HTERT RPE-1 (cell line): ENCODE results near the gene TMEM62.
"Not testable (repeated sequence)": the region's sequence is repeated elsewhere in the genome, so short reads cannot be mapped to it uniquely, and the experiment has no call there.

Experiments
- in situ Hi-C: fragments of 300-500 bp; cut with MboI; formaldehyde crosslinking; loops from 4 replicates; pipeline ENCODE4 v1.14.3; 2020; ENCODE audit warnings: low sequenced_read_pairs

Gene TMEM62

DNA sequence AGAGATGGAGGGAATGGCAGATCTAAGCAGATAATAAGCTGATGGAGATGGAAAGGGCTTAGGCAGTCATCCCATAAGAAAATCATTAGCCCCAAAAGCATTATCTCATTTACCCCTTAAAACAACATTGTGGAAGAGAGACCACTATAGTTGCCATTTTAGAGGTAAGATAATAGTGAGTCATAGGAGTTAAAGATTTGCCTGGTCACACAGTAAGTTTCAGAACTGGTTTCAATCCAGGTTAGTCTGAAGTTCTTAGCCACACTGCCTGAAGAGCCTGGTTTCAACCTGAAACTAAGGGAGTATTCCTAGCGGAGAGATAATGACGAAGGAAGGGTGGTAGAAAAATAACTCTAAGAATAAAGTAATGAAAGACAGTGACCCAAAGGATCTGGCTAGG is 14.6 kb upstream of the TMEM62 start:
- in situ Hi-C loops, result no loop called here

DNA sequence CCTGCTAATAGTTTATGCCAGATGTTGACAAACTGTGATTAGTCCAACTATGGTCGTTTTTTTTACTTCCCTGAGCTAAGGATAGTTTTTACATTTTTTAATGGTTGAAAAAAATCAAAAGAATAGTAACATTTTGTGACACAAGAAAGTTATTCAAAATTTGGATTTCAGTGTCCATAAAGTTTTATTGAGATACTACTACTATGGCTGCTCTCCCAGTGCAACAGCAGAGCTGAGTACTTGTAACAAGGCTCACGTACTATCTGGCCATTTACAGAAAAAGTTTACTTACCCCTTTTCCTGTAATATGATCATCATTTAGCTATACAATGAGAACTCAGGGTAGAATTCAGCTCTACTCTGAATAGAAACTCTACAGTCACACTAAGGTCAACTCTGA is 11.5 kb upstream of the TMEM62 start:
- in situ Hi-C loops, result no loop called here

DNA sequence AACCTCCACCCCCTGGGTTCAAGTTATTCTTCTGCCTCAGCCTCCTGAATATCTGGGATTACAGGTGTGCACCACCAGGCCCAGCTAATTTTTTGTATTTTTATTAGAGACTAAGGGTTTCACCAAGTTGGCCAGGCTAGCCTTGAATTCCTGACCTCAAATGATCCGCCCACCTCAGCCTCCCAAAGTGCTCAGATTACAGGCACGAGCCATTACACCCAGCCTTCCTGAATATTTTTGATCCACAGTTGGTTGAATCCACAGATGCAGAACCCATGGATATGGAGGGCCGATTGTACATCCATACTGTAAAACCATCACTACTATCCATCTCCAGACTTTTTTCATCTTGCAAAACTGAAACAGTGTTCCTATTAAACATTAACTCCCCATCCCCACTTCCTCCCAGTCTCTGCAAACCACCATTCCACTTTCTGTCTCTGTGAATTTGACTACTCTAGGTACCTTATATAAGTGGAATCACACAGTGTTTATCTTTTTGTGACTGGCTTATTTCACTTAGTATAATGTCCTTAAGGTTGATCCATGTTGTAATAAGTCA is 8.2 kb upstream of the TMEM62 start:
- in situ Hi-C loops, result no loop called here

DNA sequence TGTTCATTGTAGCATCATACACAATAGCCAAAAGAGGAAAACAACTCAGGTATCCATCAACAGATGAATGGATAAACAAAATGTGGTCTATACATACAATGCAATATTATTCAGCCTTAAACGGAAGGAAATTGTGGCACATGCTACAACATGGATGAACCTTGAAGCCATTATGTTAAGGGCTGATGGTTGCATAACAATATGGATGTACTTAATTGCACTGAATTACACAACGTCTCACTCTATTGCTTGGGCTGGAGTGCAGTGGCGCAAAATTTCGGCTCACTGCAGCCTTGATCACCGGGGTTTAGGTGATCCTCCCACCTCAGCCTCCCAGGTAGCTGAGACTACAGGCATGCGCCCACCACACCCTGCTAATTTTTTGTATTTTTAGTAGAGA is 7.0 kb upstream of the TMEM62 start:
- in situ Hi-C loops, result no loop called here

DNA sequence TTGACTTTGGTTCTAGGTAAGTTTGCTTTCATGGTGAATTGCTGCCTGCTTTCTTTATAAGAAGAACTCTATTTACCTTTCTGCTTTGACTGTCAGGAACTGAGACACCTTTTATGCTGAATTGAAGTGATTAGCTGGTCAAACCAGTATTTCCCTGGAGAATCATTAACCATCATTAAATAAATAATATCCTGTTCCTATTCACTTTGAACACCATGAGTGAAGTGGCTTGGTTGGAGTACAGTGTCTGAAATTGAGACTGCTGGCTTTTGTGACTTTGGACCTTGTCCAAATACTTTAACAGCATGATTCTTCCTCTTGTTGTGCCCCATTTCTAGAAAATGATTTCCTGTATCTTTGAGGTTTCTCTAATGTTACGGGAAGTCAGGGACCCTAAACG is 5.6 kb upstream of the TMEM62 start:
- in situ Hi-C loops, result no loop called here

DNA sequence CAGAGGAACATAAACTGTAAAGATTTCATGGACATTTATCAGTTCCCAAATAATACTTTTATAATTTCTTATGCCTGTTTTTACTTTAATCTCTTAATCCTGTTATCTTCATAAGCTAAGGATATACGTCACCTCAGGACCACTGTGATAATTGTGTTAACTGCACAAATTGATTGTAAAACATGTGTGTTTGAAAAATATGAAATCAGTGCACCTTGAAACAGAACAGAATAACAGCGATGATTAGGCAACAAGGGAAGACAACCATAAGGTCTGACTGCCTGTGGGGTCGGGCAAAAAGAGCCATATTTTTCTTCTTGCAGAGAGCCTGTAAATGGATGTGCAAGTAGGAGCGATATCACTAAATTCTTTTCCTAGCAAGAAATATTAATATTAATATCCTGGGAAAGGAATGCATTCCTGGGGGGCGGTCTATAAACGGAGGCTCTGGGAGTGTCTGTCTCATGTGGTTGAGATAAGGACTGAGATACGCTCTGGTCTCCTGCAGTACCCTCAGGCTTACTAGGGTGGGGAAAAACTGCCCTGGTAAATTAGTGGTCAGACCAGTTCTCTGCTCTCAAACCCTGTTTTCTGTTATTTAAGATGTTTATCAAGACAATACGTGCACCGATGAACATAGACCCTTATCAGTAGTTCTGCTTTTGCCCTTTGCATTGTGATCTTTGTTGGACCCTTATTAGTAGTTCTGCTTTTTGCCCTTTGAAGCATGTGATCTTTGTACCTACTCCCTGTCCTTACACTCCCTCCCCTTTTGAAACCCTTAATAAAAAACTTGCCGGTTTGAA is 5.0 kb upstream of the TMEM62 start:
- in situ Hi-C loops, result not testable (repeated sequence)

DNA sequence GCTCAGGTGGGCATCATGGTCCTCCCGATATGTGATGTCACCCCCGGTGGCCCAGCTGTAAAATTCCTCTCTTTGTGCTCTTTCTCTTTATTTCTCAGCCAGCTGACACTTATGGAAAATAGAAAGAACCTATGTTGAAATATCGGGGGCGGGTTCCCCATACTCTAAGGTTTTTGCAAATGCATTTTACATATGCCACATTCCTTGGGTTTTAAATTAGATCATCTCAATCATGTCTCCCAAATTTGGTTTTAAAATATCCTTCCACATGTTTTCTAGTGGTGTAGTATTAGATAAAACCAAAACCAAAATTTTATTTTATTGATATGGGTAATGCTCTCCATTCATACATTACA is 4.4 kb upstream of the TMEM62 start:
- in situ Hi-C loops, result no loop called here

DNA sequence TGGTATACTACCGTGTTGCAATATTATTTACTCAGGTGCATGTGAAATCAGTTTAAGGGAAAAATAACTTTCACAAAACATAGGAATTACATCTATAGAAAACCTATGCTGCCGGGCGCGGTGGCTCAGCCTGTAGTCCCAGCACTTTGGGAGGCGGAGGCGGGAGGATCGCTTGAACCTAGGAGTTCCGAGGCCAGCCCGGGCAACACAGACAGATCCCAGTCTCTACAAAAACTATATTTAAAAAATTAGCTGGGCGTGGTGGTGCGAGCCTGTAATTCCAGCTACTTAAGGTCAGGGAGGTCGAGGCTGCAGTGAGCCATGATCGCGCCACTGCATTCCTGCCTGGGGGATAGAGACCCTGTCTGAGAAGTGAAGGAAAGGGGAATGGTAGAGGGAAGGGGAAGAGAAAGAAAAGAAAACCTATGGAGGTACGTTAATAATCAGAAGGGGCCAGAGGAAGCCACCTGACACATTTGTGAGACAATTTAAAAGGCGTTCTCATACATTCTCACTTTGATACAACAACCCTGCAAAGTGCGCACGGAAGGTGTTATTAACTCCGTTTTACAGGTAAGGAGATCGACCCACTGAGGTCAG is 456 bp upstream of the TMEM62 start:
- in situ Hi-C loops, result no loop called here

DNA sequence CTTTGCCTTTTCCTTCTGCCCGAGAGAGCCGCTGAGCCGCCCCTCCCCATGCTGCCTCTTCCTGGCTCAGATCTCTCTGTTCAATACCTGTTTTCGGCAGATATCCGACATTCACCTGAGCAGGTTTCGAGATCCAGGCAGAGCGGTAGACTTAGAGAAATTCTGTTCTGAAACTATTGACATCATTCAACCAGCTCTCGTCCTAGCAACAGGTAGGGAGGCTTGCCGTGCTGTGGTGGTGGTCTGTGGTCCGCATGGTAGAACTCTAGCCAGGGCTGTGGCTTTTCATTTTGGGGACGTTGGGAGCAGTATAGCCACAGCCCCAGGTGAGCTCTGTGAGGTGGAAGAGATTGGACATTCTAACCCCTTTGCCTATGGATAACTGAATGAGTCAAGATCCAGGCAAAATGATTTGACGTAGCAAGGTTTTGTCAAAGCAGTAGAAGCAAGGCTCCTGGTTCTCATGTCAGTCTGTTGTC is 810 bp downstream of the TMEM62 start:
- in situ Hi-C loops, result no loop called here

DNA sequence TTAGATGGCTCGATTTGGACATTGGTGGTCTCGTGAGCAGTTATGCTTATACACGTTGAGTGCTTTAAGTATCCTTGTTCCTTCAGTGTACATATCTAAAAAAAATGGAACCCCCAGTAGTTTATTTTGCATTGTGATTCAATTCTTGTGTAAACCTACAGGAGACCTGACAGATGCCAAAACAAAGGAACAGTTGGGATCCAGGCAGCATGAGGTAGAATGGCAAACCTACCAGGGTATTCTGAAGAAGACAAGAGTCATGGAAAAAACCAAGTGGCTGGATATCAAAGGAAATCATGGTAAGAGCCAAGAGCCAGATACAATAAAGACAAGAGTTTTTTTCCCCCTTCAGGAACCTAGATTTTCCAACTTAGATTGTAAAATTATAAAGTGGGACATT is 2.0 kb downstream of the TMEM62 start:
- in situ Hi-C loops, result no loop called here

DNA sequence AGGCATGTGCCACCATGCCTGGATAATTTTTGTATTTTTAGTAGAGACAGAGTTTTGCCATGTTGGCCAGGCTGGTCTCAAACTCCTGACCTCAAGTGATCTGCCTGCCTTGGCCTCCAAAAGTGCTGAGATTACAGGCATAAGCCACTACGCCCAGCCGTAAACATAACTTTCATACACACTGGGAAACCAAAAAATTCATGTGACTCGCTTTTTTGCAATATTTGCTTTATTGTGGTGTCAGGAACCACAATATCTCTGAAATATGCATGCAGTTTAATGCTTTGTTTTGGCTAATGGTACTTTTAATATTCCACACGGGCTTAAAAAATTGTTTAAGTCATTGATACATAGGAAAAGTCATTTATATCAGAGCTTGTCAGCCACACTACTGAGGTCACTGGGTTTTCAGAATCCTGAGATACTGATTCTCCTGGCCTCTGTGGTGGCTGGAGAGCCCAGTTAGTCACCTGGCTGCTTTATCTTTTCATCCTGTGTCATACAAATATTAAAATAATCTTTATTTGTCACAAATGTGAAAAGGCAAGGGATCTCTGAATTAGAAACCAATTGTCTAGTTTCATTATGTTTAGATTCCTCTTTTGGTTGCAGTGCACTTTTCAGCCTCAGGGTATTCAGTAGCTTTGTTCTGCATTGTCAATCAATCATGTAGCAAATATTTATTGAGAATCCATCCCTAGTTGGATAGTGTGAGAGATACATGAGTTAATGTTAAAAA is 10.0 kb downstream of the TMEM62 start:
- in situ Hi-C loops, result no loop called here

DNA sequence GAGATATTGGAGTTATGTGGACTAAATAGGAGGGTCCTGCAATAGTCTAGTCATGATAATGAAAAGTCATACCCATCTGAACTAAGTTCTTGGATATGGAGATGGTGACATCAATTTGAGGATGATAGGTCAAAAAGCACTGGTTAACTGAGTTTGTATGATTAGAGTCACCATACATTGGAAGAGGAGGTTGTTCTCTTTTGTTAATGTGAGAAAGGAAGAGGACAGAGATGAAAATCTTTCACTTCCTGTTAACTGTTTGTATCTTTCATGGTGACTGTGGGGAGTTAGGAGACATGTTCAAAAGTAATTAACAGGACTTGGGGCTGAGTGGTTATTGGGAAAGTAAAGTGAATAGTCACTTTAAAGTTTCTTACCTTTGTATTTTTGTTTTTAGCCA is 11.1 kb downstream of the TMEM62 start:
- in situ Hi-C loops, result no loop called here

DNA sequence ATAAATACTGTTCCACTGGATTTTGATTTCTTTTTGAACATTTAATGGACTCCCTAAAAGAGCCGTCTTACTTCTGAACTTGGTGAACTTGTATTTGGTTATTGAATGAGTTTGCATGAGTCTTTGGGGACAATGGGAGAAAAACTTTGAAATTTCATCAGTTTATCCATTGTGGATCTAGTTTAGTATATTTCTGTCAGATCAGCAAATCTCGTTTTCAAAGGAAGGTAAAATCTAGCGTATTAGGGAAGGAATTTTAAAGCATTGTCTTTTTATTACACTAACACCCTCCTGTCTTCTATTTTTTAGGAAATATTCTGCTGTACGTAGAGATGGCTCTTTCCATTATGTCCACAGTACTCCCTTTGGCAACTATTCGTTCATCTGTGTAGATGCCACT is 12.8 kb downstream of the TMEM62 start:
- in situ Hi-C loops, result no loop called here

DNA sequence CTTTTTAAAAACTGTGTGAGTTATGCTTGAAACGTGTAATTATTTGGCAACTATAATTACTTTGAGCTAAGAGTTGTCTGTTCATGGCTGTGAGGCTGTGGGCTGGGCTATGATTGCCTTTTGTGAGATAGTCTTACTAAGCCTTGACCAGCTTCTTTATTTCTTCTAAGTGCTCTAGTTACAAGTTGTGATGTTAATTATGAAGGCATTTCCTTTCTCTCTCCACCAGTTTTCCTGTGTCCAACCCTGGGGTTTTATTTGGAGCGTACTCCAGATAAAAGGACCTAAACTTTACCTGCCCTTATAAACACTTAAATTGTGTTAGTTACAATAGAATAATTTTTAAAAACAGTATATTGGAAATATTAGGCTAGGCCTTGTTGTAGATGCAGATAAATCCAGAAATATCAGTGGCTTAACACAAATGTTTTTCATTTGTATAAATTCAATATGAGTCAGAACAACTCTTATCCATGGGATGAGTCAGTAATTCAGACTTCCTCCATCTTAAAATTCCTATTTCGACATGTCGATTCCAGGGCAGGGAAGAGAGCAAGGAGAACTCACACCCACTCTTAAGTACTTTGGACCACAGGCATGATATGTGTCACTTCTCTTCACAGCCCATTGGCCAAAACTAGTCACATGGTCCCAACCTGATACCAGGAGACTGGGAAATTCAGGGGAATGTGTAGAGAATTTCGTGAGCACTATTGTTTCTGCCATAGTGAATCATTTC is 17.0 kb downstream of the TMEM62 start:
- in situ Hi-C loops, result no loop called here

DNA sequence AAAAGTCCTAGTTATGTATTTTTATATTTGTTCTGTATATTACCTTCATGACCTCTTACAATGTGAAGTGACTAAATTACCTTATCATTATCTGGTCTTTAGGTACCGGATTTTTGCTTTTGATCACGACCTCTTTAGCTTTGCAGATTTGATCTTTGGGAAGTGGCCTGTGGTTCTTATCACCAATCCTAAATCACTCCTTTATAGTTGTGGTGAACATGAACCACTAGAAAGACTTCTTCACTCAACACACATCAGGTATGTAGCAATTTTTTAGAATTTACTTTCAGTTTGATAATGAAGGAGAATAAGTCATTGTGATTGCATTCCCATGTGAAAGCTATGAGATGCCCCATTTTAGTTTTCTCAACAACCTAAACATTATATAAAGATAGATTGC is 18.3 kb downstream of the TMEM62 start:
- in situ Hi-C loops, result no loop called here

DNA sequence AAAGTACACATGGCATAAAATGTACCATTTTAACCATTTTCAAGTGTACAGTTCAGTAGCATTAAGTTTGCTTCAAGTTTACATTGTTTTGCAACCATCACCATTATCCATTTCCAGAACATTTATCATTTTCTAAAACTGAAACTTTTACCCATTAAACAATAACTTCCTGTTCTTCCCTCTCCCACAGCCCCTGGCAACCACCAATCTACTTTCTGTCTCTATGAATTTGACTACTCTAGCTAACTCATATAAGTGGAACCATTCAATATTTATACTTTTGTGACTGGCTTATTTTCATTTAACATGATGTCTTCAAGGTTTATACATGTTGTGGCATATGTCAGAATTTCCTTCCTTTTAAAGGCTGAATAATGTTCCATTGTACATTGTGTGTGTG is 19.9 kb downstream of the TMEM62 start:
- in situ Hi-C loops, result no loop called here

DNA sequence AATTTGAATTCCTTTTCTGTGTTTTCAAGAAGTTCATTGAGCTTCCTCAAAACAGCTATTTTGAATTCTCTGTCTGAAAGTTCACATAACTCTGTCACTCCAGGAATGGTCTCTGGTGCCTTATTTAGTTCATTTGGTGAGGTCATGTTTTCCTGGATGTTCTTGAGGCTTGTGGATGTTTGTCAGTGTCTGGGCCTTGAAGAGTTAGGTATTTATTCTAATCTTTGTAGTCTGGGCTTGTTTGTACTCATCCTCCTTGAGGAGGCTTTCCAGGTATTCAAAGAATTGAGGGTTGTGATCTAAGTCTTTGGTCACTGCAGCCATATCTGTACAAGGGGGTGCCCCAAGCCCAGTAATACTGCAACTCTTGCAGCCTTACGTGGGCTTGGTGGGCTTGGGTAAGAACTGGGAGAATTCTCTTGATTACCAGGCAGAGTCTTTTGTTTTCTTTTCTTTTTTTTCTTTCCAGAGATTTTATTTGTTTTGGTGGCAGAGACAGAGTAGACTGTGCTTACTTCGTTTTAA is 32.5 kb downstream of the TMEM62 start:
- in situ Hi-C loops, result no loop called here

DNA sequence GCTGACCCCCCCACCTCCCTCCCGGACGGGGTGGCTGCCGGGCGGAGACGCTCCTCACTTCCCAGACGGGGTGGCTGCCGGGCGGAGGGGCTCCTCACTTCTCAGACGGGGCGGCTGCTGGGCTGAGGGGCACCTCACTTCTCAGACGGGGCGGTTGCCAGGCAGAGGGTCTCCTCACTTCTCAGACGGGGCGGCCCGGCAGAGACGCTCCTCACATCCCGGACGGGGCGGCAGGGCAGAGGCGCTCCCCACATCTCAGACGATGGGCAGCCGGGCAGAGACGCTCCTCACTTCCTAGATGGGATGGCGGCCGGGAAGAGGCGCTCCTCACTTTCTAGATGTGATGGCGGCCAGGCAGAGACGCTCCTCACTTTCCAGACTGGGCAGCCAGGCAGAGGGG is 33.9 kb downstream of the TMEM62 start:
- in situ Hi-C loops, result not testable (repeated sequence)

DNA sequence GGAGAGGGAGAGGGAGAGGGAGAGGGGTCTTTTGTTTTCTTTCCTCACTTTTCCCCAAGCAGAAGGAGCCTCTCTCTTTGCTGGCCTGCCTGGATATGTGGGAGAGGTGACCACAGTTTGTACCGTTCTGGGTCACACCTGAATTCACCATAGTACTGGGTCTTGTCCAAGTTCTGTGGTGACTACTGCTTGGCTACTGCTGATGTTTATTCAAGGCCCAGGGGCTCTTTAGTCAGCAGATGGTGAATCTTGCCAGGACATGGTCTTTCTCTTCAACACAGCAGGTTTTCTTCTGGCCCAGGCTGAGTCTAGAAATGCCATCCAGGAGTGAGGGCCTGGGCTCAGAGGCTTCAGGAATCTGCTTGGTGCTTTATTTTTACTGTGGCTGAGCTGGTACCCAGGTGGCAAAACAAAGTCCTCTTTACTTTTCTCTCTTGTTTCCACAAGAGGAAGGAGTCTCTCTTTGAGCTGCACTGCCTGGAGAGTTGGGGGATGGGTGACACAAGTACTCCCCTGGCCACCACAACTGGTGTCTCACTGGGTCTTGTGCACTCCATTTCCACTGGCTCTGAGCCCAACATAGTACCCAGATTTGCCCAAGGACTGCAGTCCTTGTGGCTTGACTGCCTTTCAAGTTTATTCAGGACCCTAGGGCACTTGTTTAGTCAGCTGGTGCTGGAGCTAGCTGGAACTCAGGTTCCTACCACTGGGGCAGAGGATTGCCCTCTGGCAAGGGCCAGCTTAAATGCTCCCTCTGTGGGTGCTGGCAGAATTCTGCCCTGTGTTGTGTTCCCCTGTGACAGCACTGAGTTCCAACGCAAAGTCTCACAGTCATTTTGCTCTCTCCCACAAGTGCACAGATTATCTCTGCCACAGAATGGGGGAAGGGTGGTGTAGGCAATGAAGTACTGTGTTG is 35.1 kb downstream of the TMEM62 start:
- in situ Hi-C loops, result no loop called here

DNA sequence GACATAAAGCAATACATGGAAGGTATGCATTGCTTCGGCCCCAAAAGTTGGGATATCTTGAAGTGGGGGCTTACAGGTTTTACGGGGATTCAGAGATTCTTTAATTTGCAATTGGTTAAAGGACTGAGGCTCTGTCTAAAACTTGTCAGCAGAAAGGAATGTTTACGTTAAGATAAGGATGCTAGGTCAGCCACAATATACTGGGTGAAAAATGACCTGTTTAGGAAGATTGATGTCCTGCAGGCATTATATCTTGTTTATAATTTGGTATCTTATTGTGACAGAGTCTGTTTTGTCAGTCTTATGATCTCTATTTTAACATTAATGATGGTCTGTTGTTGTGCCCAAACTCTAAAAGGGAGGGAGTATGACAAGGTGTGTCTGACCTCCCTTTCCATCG is 36.5 kb downstream of the TMEM62 start:
- in situ Hi-C loops, result no loop called here
